Breast epithelium (tissue), 3 donors: ENCODE results near the gene RAB33A.

Experiments
- POLR2A ChIP-seq: fragments of 450-650 bp; IDR thresholded peaks from one replicate; pipeline ENCODE4 v1.6.1; 2016; ENCODE audit warnings: antibody characterized with exemption, mild to moderate bottlenecking, moderate library complexity
- POLR2AphosphoS5 ChIP-seq, 3 donors: sonication (generic); formaldehyde crosslinking; IDR thresholded peaks; one replicate each; pipeline ENCODE4 v1.6.1; 2017; ENCODE audit warnings: antibody characterized with exemption in 3 of 3
- TF ChIP-seq, protein P1 (sequence below), 3 donors: fragments of 450-650 bp; IDR thresholded peaks; one replicate each; pipeline ENCODE4 v1.5.1; 2016 to 2017; ENCODE audit warnings: antibody characterized with exemption in 3 of 3, mild to moderate bottlenecking in 3 of 3, moderate library complexity in 3 of 3

DNA sequence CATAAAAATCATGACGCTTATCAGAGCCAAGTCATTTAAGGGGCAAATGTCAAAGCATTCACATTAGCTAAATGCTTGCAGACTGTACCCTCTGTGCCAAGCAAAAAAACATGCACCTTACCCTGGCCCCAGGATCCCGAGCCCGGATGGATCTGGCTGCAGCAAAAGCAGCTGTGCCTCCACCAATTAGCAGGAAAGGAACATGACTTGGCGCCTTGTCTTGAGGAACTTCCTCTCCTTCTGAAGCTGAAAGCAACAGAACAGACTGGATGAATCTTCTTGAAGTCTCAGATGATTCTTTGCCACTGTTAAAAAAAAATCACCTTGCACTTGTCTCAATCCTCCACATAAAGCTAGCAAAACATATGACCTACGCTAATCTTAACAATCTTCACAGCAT, 24.1 kb upstream of the RAB33A start:
- TF ChIP-seq, protein P1, sequence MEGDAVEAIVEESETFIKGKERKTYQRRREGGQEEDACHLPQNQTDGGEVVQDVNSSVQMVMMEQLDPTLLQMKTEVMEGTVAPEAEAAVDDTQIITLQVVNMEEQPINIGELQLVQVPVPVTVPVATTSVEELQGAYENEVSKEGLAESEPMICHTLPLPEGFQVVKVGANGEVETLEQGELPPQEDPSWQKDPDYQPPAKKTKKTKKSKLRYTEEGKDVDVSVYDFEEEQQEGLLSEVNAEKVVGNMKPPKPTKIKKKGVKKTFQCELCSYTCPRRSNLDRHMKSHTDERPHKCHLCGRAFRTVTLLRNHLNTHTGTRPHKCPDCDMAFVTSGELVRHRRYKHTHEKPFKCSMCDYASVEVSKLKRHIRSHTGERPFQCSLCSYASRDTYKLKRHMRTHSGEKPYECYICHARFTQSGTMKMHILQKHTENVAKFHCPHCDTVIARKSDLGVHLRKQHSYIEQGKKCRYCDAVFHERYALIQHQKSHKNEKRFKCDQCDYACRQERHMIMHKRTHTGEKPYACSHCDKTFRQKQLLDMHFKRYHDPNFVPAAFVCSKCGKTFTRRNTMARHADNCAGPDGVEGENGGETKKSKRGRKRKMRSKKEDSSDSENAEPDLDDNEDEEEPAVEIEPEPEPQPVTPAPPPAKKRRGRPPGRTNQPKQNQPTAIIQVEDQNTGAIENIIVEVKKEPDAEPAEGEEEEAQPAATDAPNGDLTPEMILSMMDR (IDR thresholded peaks at IDR 0.05), result no peak
- TF ChIP-seq POLR2A (no peak), POLR2AphosphoS5 (IDR thresholded peaks at IDR 0.05) (no peak)
